Astrocyte (in vitro differentiated cells and primary cell): ENCODE measurements around the gene YJEFN3. TPM values are rescaled to one million over a fixed set of nuclear protein-coding genes. Genes with fewer than 3 reads are reported as not detected.

Experiments
- DNase-seq: peaks from one replicate; pipeline ENCODE4 v3.0.0-alpha.2; 2010; ENCODE audit warnings: low read depth
- FAIRE-seq: peaks from 2 replicates; lab custom pipeline; 2011; peaks lifted over from hg19 to GRCh38; lab: Jason Lieb, UNC
- H2AFZ ChIP-seq: 2 replicates; pipeline ENCODE4 v1.6.0; 2012; ENCODE audit warnings: low read depth, low read length, inconsistent platforms
- H3K27ac ChIP-seq: 2 replicates; pipeline ENCODE4 v1.5.1; 2011; ENCODE audit warnings: low read depth, low read length, inconsistent platforms
- H3K27me3 ChIP-seq: 2 replicates; pipeline ENCODE4 v1.6.0; 2011; ENCODE audit warnings: low read length, inconsistent platforms; ENCODE audit not compliant: insufficient read depth
- H3K36me3 ChIP-seq: 2 replicates; pipeline ENCODE4 v1.5.1; 2011; ENCODE audit warnings: low read length, inconsistent platforms; ENCODE audit not compliant: insufficient read depth
- H3K4me1 ChIP-seq: 2 replicates; pipeline ENCODE4 v1.5.1; 2011; ENCODE audit warnings: low read length, inconsistent platforms; ENCODE audit not compliant: insufficient read depth
- H3K4me2 ChIP-seq: 2 replicates; pipeline ENCODE4 v1.6.0; 2012; ENCODE audit warnings: low read length, inconsistent platforms
- H3K4me3 ChIP-seq: 2 replicates; pipeline ENCODE4 v1.5.1; 2011; ENCODE audit warnings: low read depth, mild to moderate bottlenecking, low read length, inconsistent platforms; ENCODE audit not compliant: insufficient read depth
- H3K79me2 ChIP-seq: 2 replicates; pipeline ENCODE4 v1.6.0; 2012; ENCODE audit warnings: mild to moderate bottlenecking, low read length, inconsistent platforms; ENCODE audit not compliant: insufficient read depth
- H3K9ac ChIP-seq: 2 replicates; pipeline ENCODE4 v1.6.0; 2012; ENCODE audit warnings: mild to moderate bottlenecking, low read length, inconsistent platforms
- H3K9me3 ChIP-seq: 2 replicates; pipeline ENCODE4 v1.5.1; 2012; ENCODE audit warnings: low read depth, mild to moderate bottlenecking, low read length, inconsistent platforms; ENCODE audit not compliant: insufficient read depth
- H4K20me1 ChIP-seq: 2 replicates; pipeline ENCODE4 v1.6.0; 2012; ENCODE audit warnings: low read length, inconsistent platforms; ENCODE audit not compliant: insufficient read depth
- H3K27ac Mint-ChIP-seq: one replicate; pipeline ENCODE4 v1.8.0; 2021; ENCODE audit warnings: mild to moderate bottlenecking, mixed read lengths; ENCODE audit not compliant: unreplicated experiment
- H3K27me3 Mint-ChIP-seq: one replicate; pipeline ENCODE4 v1.8.0; 2021; ENCODE audit warnings: low read depth, mixed read lengths; ENCODE audit not compliant: unreplicated experiment
- H3K36me3 Mint-ChIP-seq: one replicate; pipeline ENCODE4 v1.8.0; 2021; ENCODE audit warnings: low read depth, mixed read lengths; ENCODE audit not compliant: unreplicated experiment
- H3K4me1 Mint-ChIP-seq: one replicate; pipeline ENCODE4 v1.8.0; 2021; ENCODE audit warnings: low read depth, mixed read lengths; ENCODE audit not compliant: unreplicated experiment
- H3K4me3 Mint-ChIP-seq: one replicate; pipeline ENCODE4 v1.8.0; 2021; ENCODE audit warnings: mild to moderate bottlenecking, moderate library complexity, mixed read lengths; ENCODE audit not compliant: unreplicated experiment
- H3K9me3 Mint-ChIP-seq: one replicate; pipeline ENCODE4 v1.8.0; 2021; ENCODE audit warnings: mild to moderate bottlenecking, mixed read lengths; ENCODE audit not compliant: unreplicated experiment
- CTCF ChIP-seq: IDR thresholded peaks from 2 replicates; pipeline ENCODE4 v1.5.1; 2011; ENCODE audit warnings: low read depth, mild to moderate bottlenecking, inconsistent platforms, low read length, moderate library complexity; ENCODE audit not compliant: insufficient read depth
- EZH2 ChIP-seq: IDR thresholded peaks from 2 replicates; pipeline ENCODE4 v1.6.1; 2012; ENCODE audit warnings: mild to moderate bottlenecking, low read length, inconsistent platforms; ENCODE audit not compliant: insufficient read depth
- total RNA-seq: library from RNA; stranded (reverse); gene quantifications from 2 replicates; pipeline ENCODE4 v1.2.1, GENCODE V29; 2021

The YJEFN3 gene
- total RNA-seq, 1 donor from 2014 or later: 9.8 TPM

GRCh38 chr19:19550972-19551852, 22.5 kb downstream of the YJEFN3 start:
- Histone ChIP-seq H3K36me3 (no peaks in the 10 kb centered on the region), H3K4me2 (no peak overlapping the region), H4K20me1 (no peaks in the 10 kb centered on the region), H2AFZ (peak overlapping the region; percentile 65), H3K27ac (no peak overlapping the region), H3K4me3 (no peak overlapping the region), H3K79me2 (no peaks in the 10 kb centered on the region), H3K9ac (no peak overlapping the region), H3K27me3 (peaks cover 8% of the 10 kb centered on the region), H3K4me1 (peaks cover 7% of the 10 kb centered on the region), H3K9me3 (no peaks in the 10 kb centered on the region)
- H3K9me3 Mint-ChIP-seq: no peaks in the 10 kb centered on the region
- H3K27me3 Mint-ChIP-seq: peaks cover 8% of the 10 kb centered on the region
- peaks cover 16% of the 10 kb centered on the region for H3K4me1 Mint-ChIP-seq
- TF ChIP-seq CTCF (no peak), EZH2 (no peak)
- H3K4me3 Mint-ChIP-seq: peak overlapping the region; percentile 4
- no peak for FAIRE-seq
- H3K36me3 Mint-ChIP-seq: peaks cover 2% of the 10 kb centered on the region
- peak overlapping the region; percentile 15 for H3K27ac Mint-ChIP-seq
- DNase-seq: peak; percentile 21

DNA sequence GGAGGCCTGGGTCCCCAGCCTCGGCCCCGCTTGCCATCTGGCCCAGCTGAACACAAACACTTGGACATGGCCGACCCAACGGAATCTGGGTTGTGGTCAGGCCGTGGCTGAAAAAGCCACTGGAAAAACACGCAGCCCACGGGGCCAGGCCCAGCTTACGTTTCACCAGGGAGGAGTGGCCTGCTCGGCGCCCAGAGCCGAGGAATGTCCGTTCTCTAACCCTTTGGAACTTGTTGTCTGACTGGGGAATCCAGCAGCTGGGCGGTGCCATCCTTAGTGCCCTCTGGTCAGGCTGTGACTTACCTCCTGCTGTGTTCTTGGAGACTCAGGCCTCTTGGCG, 23.1 kb downstream of the YJEFN3 start:
- Histone ChIP-seq H3K79me2 (no peaks in the 10 kb centered on the region), H3K9me3 (no peaks in the 10 kb centered on the region), H4K20me1 (no peaks in the 10 kb centered on the region), H3K27ac (no peak overlapping the region), H3K9ac (no peak overlapping the region), H2AFZ (peak overlapping the region; percentile 65), H3K4me3 (no peak overlapping the region), H3K4me1 (peaks cover 7% of the 10 kb centered on the region), H3K4me2 (no peak overlapping the region), H3K36me3 (no peaks in the 10 kb centered on the region), H3K27me3 (peaks cover 8% of the 10 kb centered on the region)
- H3K4me1 Mint-ChIP-seq: peaks cover 16% of the 10 kb centered on the region
- H3K27me3 Mint-ChIP-seq: peaks cover 4% of the 10 kb centered on the region
- DNase-seq (peak; percentile 65), FAIRE-seq (no peak)
- no peaks in the 10 kb centered on the region for H3K9me3 Mint-ChIP-seq
- no peaks in the 10 kb centered on the region for H3K36me3 Mint-ChIP-seq
- H3K4me3 Mint-ChIP-seq: no peak overlapping the region
- TF ChIP-seq EZH2 (no peak), CTCF (no peak)
- H3K27ac Mint-ChIP-seq: no peak overlapping the region

- Histone ChIP-seq H3K27me3 (peaks cover 4% of the 10 kb centered on the region), H3K36me3 (no peaks in the 10 kb centered on the region), H2AFZ (no peak overlapping the region), H3K79me2 (no peaks in the 10 kb centered on the region), H3K4me3 (no peak overlapping the region), H4K20me1 (no peaks in the 10 kb centered on the region), H3K4me2 (no peak overlapping the region), H3K27ac (no peak overlapping the region), H3K4me1 (peaks cover 7% of the 10 kb centered on the region), H3K9me3 (no peaks in the 10 kb centered on the region), H3K9ac (no peak overlapping the region)
- no peak overlapping the region for H3K4me3 Mint-ChIP-seq
- H3K27me3 Mint-ChIP-seq: peaks cover 4% of the 10 kb centered on the region
- peak; percentile 49 for TF ChIP-seq CTCF
- no peak for TF ChIP-seq EZH2
- no peaks in the 10 kb centered on the region for H3K9me3 Mint-ChIP-seq
- no peak overlapping the region for H3K27ac Mint-ChIP-seq
- H3K36me3 Mint-ChIP-seq: no peaks in the 10 kb centered on the region
- FAIRE-seq: no peak
- DNase-seq: no peak
- peaks cover 16% of the 10 kb centered on the region for H3K4me1 Mint-ChIP-seq
Observed at GRCh38 chr19:19552798-19553197, 24.1 kb downstream of the YJEFN3 start.
